PC-9 (cell line): ENCODE data around the gene LMNTD2. TPM values are rescaled to one million over a fixed set of nuclear protein-coding genes. Genes with fewer than 3 reads are reported as not detected.
"Not testable (repeated sequence)": the region's sequence is repeated elsewhere in the genome, so short reads cannot be mapped to it uniquely, and the experiment has no call there.

Source experiments
- BruUV-seq: library from RNA; stranded (reverse); fragments of 400-500 nt; replicated peaks from 2 replicates; lab custom pipeline; 2021; lab: Mats Ljungman, UMichigan
- CTCF ChIA-PET: fragments of 300-600 bp; sonication (Branson Sonifier 250); formaldehyde crosslinking; loops from one replicate; lab custom pipeline; 2022; ENCODE audit warnings: antibody characterized with exemption; lab: Charles Lee
- POLR2A ChIA-PET: fragments of 300-600 bp; sonication (Branson Sonifier 250); formaldehyde crosslinking; loops from one replicate; lab custom pipeline; 2022; ENCODE audit warnings: antibody characterized with exemption; ENCODE audit not compliant: unreplicated experiment; lab: Charles Lee
- DNase-seq, 2 experiments: peaks; one replicate each; pipeline versions ENCODE4 v3.0.0 to v3.0.0-alpha.2; 2015 to 2022; ENCODE audit warnings: mixed read lengths in 1 of 2
- H2AFZ ChIP-seq: fragments of 200-600 bp; sonication (generic); 2 replicates; pipeline ENCODE4 v1.8.1; 2017; ENCODE audit warnings: antibody characterized with exemption
- H3F3A ChIP-seq: fragments of 200-600 bp; sonication (generic); 2 replicates; pipeline ENCODE4 v1.8.1; 2017; ENCODE audit warnings: antibody characterized with exemption, mild to moderate bottlenecking, low read depth; ENCODE audit not compliant: insufficient read depth
- H3K27ac ChIP-seq: fragments of 200-600 bp; sonication (generic); 2 replicates; pipeline ENCODE4 v1.6.1; 2016; ENCODE audit warnings: mixed run types
- H3K27me3 ChIP-seq: fragments of 200-600 bp; sonication (generic); 2 replicates; pipeline ENCODE4 v1.6.1; 2016; ENCODE audit warnings: low read depth, mixed run types; ENCODE audit not compliant: insufficient read depth
- H3K36me3 ChIP-seq: fragments of 200-600 bp; sonication (generic); 2 replicates; pipeline ENCODE4 v1.6.1; 2016; ENCODE audit warnings: low read depth, mixed run types
- H3K4me1 ChIP-seq: fragments of 200-600 bp; sonication (generic); replicated peaks from 2 replicates; pipeline ENCODE4 v1.6.1; 2016; ENCODE audit warnings: mixed run types; ENCODE audit not compliant: insufficient read depth
- H3K4me2 ChIP-seq: fragments of 200-600 bp; sonication (generic); 2 replicates; pipeline ENCODE4 v1.6.1; 2017; ENCODE audit warnings: mixed run types
- H3K4me3 ChIP-seq: fragments of 200-600 bp; sonication (generic); 2 replicates; pipeline ENCODE4 v1.6.1; 2016; ENCODE audit warnings: mixed run types
- H3K79me2 ChIP-seq: fragments of 200-600 bp; sonication (generic); 2 replicates; pipeline ENCODE4 v1.6.1; 2017; ENCODE audit warnings: low read depth, mixed run types
- H3K9me2 ChIP-seq: fragments of 200-600 bp; sonication (generic); 2 replicates; pipeline ENCODE4 v1.8.1; 2017; ENCODE audit warnings: mild to moderate bottlenecking; ENCODE audit not compliant: insufficient read depth
- H3K9me3 ChIP-seq: fragments of 200-600 bp; sonication (generic); 2 replicates; pipeline ENCODE4 v1.8.1; 2016; ENCODE audit warnings: low read depth; ENCODE audit not compliant: insufficient read depth
- H4K20me1 ChIP-seq: fragments of 200-600 bp; sonication (generic); 2 replicates; pipeline ENCODE4 v1.8.1; 2017; ENCODE audit not compliant: insufficient read depth
- EZH2 ChIP-seq: fragments of 200-600 bp; sonication (generic); IDR thresholded peaks from 2 replicates; pipeline ENCODE4 v1.8.0; 2017; ENCODE audit warnings: antibody characterized with exemption, low read depth
- intact Hi-C: fragments of 100-400 bp; cut with micrococcal nuclease; formaldehyde crosslinking; loops from one replicate; pipeline ENCODE4 v1.10.0; 2022; ENCODE audit not compliant: unreplicated experiment
- total RNA-seq: library from RNA; stranded (reverse); gene quantifications from 2 replicates; pipeline ENCODE4 v1.2.3, GENCODE V29; 2021
- TF ChIP-seq, protein P1 (sequence below): fragments of 200-600 bp; sonication (generic); conservative IDR thresholded peaks from 2 replicates; pipeline ENCODE4 v1.6.1; 2017; ENCODE audit warnings: mixed run types, antibody characterized with exemption, mild to moderate bottlenecking, moderate library complexity

The LMNTD2 gene
- total RNA-seq, 1 experiment from 2014 or later: 16.3 TPM

DNA sequence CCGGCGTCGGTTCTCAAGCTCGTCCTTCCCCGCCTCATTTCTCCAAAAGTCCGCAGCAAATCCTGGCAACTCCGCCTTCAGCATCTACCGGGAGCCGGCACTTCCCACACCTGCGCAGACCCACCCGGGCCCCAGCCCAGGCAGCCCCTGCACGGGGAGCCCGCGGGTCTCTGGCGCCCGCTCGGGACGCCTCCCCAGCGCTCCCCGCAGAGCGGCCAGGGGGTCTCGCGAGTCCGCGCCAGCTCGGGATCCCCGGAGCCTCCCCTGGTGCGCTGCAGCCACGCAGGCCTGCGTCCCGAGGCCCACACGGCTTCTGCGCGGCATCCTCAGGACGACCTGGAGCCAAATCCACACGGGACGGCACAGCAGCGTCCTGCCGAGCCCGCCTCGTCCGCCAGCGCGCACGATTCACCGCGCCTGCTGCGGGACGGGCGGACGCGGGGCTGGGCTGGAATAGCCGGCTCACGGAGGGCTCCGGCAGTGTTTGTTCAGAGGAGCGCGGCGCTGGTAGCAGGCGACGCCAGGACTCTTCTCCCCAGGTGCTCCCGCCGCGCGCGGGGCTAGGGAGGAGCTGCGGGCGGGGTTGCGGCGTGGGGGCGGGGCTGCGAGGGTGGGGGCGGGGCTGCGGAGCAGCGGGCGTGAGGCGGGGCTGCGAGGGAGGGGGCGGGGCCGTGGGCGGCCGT is 14.9 kb upstream of the LMNTD2 start:
- CTCF ChIA-PET: interaction anchor here (0.6 kb wide), 2 partner anchors 42 to 143 kb away, joined by 3 to 6 read pairs; no protein-coding TSS in a partner anchor
- TF ChIP-seq EZH2: no peak
- TF ChIP-seq, protein P1, sequence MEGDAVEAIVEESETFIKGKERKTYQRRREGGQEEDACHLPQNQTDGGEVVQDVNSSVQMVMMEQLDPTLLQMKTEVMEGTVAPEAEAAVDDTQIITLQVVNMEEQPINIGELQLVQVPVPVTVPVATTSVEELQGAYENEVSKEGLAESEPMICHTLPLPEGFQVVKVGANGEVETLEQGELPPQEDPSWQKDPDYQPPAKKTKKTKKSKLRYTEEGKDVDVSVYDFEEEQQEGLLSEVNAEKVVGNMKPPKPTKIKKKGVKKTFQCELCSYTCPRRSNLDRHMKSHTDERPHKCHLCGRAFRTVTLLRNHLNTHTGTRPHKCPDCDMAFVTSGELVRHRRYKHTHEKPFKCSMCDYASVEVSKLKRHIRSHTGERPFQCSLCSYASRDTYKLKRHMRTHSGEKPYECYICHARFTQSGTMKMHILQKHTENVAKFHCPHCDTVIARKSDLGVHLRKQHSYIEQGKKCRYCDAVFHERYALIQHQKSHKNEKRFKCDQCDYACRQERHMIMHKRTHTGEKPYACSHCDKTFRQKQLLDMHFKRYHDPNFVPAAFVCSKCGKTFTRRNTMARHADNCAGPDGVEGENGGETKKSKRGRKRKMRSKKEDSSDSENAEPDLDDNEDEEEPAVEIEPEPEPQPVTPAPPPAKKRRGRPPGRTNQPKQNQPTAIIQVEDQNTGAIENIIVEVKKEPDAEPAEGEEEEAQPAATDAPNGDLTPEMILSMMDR: no peak
- H2AFZ ChIP-seq: peak overlapping the region; percentile 84

DNA sequence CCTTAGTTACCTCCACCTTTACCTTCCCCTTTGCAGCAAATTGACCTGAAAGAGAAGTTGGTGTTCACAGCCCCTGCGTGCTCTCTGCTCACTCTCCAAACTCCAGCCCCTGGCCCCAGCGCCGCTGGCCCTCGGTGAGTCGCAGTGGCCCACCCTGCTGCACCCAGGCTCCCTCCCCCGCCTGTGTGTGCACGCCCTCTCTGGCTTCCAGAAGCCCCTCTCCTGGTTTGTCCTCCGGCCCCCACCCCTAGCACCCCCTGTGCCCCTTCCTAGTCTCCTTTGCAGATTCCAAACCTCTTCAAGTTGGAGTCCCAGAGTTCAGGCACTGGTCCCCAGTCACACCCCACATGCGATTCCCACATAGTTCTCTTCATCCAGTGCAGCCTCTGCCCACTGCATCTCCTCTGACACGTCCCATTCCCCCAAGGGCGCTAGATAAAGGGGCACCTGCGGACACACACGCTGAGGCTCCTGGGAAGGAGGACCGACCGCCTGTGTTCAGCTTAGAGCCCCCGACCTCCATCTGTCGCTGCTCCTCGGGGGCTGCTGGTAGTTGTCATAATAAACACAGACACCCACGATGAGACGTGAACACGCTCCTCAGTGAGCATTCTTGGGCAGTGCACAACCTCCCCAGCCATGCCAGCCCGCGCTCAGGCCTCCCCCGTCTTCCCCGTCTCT is 14.2 kb upstream of the LMNTD2 start:
- Histone ChIP-seq H3K27me3 (no peaks in the 10 kb centered on the region), H3F3A (no peaks in the 10 kb centered on the region), H4K20me1 (peaks cover 28% of the 10 kb centered on the region), H3K79me2 (peaks cover 31% of the 10 kb centered on the region), H3K27ac (no peak overlapping the region), H3K9me2 (no peaks in the 10 kb centered on the region), H3K4me3 (peak overlapping the region; percentile 68; the same call in 1 of the 2 replicates), H3K4me1 (peaks cover 16% of the 10 kb centered on the region), H3K36me3 (no peaks in the 10 kb centered on the region; the same call in 1 of the 2 replicates), H3K4me2 (peak overlapping the region; percentile 83), H2AFZ (peak overlapping the region; percentile 84), H3K9me3 (no peaks in the 10 kb centered on the region)
- intact Hi-C loops: no loop called here
- ChIA-PET CTCF (interaction anchor here (0.6 kb wide), 1 partner anchor 144 kb away, joined by 6 read pairs; no protein-coding TSS in a partner anchor), POLR2A (interaction anchor here (0.6 to 1.1 kb wide), 2 partner anchors 15 to 41 kb away, joined by 3 read pairs; no protein-coding TSS in a partner anchor)
- BruUV-seq: no TSS peak
- no peak for DNase-seq
- TF ChIP-seq EZH2: no peak
- TF ChIP-seq, protein P1: no peak

More for the DNA sequence above, 14.9 kb upstream of the LMNTD2 start:
- H3K36me3 ChIP-seq: no peaks in the 10 kb centered on the region; the same call in 1 of the 2 replicates
- no peaks in the 10 kb centered on the region for H3K27me3 ChIP-seq
- POLR2A ChIA-PET: interaction anchor here (0.6 to 1.1 kb wide), 5 partner anchors 14 to 368 kb away, joined by 3 to 6 read pairs (median 4); partner anchors contain the start of gene BET1L
- no peaks in the 10 kb centered on the region for H3K9me3 ChIP-seq
- H4K20me1 ChIP-seq: peaks cover 35% of the 10 kb centered on the region
- peaks cover 16% of the 10 kb centered on the region for H3K4me1 ChIP-seq
- H3K9me2 ChIP-seq: no peaks in the 10 kb centered on the region
- H3K4me2 ChIP-seq: peak overlapping the region; percentile 83
- peak overlapping the region; percentile 68 for H3K4me3 ChIP-seq
- no TSS peak for BruUV-seq
- peaks cover 38% of the 10 kb centered on the region for H3K79me2 ChIP-seq
- no peak overlapping the region for H3K27ac ChIP-seq
- no peaks in the 10 kb centered on the region for H3F3A ChIP-seq
- DNase-seq: no peak
- intact Hi-C loops: no loop called here

DNA sequence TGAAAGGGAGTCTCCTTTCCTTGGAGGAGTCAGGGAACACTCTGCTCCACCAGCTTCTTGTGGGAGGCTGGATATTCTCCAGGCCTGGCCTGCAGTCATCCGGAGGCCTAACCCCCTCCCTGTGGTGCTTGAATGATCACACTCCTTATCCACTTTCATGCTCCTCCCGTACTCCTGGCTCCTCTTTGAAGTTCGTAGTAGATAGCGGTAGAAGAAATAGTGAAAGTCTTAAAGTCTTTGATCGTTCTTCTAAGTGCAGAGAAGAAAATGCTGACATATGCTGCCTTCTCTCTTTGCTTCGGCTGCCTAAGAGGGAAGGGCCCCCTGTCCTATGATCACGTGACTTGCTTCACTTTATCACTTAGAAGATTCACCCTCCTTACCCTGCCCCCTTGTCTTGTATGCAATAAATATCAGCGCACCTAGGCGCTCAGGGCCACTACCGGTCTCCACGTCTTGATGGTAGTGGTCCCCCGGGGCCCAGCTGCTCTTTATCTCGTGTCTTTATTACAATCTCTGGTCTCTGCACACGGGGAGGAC is 13.6 kb upstream of the LMNTD2 start:
- H3K9me3 ChIP-seq, CTCF ChIA-PET, H3K36me3 ChIP-seq, H3F3A ChIP-seq, DNase-seq, H2AFZ ChIP-seq, H3K4me3 ChIP-seq, H3K9me2 ChIP-seq, intact Hi-C loops, POLR2A ChIA-PET, H3K27me3 ChIP-seq, H3K4me2 ChIP-seq, H3K27ac ChIP-seq: not testable (repeated sequence)
- H3K79me2 ChIP-seq: peaks cover 24% of the 10 kb centered on the region
- peaks cover 22% of the 10 kb centered on the region for H4K20me1 ChIP-seq
- TSS peak; percentile 21 for BruUV-seq
- peaks cover 20% of the 10 kb centered on the region for H3K4me1 ChIP-seq
